Psoas muscle (tissue), 8 donors: ENCODE measurements around the gene ZFYVE19. TPM values are rescaled to one million over a fixed set of nuclear protein-coding genes. Genes with fewer than 3 reads are reported as not detected.

ENCODE experiments used
- ATAC-seq, 4 donors: fragments of 200-7000 bp; cut with Tn5 transposase; one replicate each; pipeline ENCODE4 v1.9.1; 2020; ENCODE audit warnings: moderate library complexity in 3 of 4, mild to moderate bottlenecking in 2 of 4
- DNase-seq, 2 donors: peaks; one replicate each; pipeline ENCODE4 v3.0.0-alpha.2; 2020
- H3K27ac ChIP-seq: fragments of 200-600 bp; one replicate; pipeline ENCODE4 v1.8.0; 2022
- H3K27me3 ChIP-seq, 3 donors: fragments of 200-600 bp in 1 of 3; one replicate each; pipeline versions ENCODE4 v1.6.1 to v1.8.0; 2013 to 2022; ENCODE audit warnings: low read length in 2 of 3, mild to moderate bottlenecking in 2 of 3, moderate library complexity in 1 of 3; ENCODE audit not compliant: insufficient read depth in 3 of 3
- H3K36me3 ChIP-seq, 2 donors: fragments of 200-600 bp in 1 of 2; one replicate each; pipeline versions ENCODE4 v1.6.1 to v1.8.0; 2013 to 2022; ENCODE audit warnings: low read depth in 1 of 2, mild to moderate bottlenecking in 1 of 2, moderate library complexity in 1 of 2; ENCODE audit not compliant: insufficient read depth in 1 of 2
- H3K4me1 ChIP-seq: fragments of 200-600 bp; one replicate; pipeline ENCODE4 v1.8.0; 2022
- H3K4me3 ChIP-seq: fragments of 200-600 bp; one replicate; pipeline ENCODE4 v1.8.0; 2022; ENCODE audit warnings: mild to moderate bottlenecking
- H3K9me3 ChIP-seq: fragments of 200-600 bp; one replicate; pipeline ENCODE4 v1.8.0; 2022
- WGBS, 3 donors: extraction: QIAGEN DNeasy Blood & Tissue Kit; methylation state at CpG; one replicate each; pipeline versions ENCODE4 v1.1.6 to v1.1.7; 2013; 5-methylcytosine and 5-hydroxymethylcytosine counted together
- intact Hi-C, 2 donors: fragments of 100-400 bp; cut with DNase I; formaldehyde crosslinking; loops; one replicate each; pipeline versions ENCODE4 v1.11.0 to v1.14.2; 2022
- polyA plus RNA-seq, 3 donors: library from polyadenylated mRNA; stranded (reverse); fragments of 200-250 nt; gene quantifications; one replicate each; pipeline ENCODE4 v1.2.3, GENCODE V29; 2013
- total RNA-seq, 4 donors: library from RNA; stranded (reverse); fragmentation: NEBNext Ultra II Directional in 2 of 4; extraction: Animal tissue kit (Norgen Biotek cat#: 25700) in 2 of 4; gene quantifications; one replicate each; pipeline versions ENCODE4 v1.2.1 to v1.2.4, GENCODE V29; 2021 to 2023
- TF ChIP-seq, protein P1 (sequence below): fragments of 200-600 bp; IDR thresholded peaks from one replicate; pipeline ENCODE4 v1.8.0; 2022; ENCODE audit warnings: antibody characterized with exemption
- donor health status: healthy with polysubstance abuse.
- donor health status: DM: no; HTN: no; CAD: no; lungs with moderate emphysema.
- donor health status: Bipolar disorder and iron deficiency.
- donor health status: healthy.
- donor health status: DM: yes; HTN: yes; CAD: no.
- donor health status: DM: no; HTN: no; CAD: no.
- donor health status: DM: no; HTN: no; CAD: no.
- donor health status: DM: yes; HTN: yes; CAD: no.

Gene ZFYVE19
- total and polyA plus RNA-seq, 7 donors: 9.1 to 31.5 (median 12.4) TPM

DNA sequence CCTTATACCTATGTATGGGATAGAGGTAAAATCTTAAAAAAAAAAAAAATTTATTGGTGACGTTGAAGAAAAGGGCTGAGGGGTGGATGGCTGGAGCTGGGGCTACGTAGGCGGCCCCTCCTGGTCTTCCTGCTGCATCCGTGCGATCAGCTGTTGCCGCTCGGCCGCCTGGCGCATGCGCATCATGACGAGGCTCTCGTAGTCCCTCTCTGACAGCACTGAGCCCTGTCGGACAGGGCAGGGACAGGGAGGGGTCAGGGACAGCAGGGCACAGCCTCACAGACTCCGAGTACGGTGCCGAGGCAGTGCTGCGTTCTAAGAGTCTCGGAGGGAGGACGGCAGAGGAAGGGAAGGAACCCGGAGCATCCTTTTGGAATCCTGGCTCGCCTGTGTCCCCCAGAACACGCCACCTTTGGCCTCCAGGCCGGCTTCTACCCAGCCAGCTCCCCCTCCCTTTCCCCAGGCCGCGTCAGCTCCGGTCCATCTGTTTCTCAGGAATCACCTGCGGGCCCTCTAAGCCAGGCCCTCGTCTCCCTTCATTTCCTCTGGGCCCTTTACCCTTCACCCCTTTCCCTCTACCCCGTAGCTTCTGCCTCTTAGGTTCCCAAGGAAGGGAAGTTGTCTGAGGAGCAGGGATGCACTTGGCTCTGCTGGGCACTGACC, 38.9 kb upstream of the ZFYVE19 start:
- no peaks in the 10 kb centered on the region for H3K9me3 ChIP-seq
- H3K27me3 ChIP-seq: no peaks in the 10 kb centered on the region
- 83 to 90% (median 88%) methylated on average over 26 to 29 of the region's 29 CpGs for WGBS, 3 donors
- H3K4me1 ChIP-seq: peaks cover 16% of the 10 kb centered on the region
- no peak overlapping the region for H3K27ac ChIP-seq
- intact Hi-C loops: no loop called here
- DNase-seq (no peak), ATAC-seq (no peak)
- peaks cover 0 to 38% of the 10 kb centered on the region in 2 donors for H3K36me3 ChIP-seq
- H3K4me3 ChIP-seq: no peak overlapping the region
- TF ChIP-seq, protein P1, sequence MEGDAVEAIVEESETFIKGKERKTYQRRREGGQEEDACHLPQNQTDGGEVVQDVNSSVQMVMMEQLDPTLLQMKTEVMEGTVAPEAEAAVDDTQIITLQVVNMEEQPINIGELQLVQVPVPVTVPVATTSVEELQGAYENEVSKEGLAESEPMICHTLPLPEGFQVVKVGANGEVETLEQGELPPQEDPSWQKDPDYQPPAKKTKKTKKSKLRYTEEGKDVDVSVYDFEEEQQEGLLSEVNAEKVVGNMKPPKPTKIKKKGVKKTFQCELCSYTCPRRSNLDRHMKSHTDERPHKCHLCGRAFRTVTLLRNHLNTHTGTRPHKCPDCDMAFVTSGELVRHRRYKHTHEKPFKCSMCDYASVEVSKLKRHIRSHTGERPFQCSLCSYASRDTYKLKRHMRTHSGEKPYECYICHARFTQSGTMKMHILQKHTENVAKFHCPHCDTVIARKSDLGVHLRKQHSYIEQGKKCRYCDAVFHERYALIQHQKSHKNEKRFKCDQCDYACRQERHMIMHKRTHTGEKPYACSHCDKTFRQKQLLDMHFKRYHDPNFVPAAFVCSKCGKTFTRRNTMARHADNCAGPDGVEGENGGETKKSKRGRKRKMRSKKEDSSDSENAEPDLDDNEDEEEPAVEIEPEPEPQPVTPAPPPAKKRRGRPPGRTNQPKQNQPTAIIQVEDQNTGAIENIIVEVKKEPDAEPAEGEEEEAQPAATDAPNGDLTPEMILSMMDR: no peak

DNA sequence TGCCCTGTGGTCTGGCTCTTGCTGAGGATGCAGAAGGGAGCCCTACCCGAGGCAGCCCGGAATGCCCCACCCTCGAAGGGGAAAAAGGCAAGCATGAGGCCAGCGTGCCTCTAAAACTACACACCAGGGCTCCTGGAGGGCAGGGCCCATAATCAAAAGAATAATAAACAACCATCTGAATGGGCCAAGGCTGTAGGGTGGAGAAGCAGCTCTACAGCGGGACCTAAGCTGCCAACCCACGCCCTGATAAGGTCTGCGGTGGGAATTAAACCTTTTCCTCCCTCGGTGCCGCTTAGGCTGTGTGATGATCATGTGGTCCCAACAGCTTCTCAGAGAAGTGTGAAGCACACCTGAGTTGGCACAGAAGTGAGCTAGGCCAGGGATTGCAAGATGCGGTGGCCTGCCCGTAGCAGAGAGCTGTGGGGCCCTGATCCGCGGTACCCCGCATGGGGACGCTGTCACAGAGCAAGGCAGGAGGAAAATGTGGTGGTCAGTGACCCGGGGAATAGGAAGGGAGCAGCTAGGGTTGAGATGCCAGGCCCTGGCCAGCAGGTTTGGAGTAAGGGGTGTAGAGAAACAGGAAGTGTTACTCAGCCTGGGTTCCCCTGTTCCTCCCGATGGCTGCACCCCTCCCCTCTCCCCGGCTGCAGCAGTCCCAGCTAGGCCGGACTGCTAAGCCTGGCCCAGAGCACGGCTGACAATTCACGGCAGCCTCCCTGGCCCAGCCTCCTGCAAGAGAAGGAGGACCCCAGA, 38.2 kb upstream of the ZFYVE19 start:
- H3K36me3 ChIP-seq: peaks cover 2 to 46% of the 10 kb centered on the region in 2 donors

DNA sequence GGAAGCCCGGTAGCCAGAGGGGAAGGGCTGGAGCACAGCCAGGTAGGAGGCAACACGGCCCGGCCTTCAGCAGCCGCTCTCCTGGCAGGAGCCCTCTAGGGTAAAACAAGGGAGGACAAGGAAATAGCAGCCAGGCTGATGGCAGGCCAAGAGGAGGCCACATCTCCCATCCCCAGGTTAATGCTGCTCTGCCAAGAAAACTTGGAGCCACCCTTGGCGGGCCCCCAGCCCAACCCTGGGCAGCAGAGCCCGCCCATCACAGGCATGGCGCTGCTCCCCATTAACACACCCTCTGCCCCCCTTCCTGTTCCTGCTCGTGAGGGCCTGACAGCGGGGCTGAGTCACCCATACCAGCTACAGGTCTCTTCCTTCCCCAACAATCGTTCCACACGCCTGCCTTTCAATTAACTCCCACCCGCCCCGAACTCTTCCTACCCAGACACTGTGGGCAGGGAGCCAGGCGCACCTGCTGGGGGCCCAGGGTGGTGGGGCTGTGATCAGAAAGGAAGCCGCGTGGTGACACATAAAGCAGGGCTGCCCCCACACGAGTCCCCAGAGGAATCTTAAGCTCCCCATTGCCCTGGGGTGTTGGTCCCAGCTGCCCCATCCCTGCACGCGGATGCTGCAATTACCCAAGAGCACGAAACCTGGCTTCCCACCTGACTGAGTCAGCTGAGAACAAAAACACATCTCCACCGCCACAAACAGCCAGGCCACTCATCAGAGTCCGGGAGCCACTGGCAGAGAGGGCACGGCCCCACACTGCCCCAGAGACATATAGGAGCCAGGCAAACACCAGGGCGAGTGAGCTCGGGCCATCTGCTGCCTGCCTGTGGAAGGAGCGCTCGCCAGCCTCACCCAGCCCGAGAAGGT, 37.4 kb upstream of the ZFYVE19 start, which contains the start of gene C15orf62:
Gene C15orf62 (plus strand): TSS at position 707 of the 873 bp plus-strand sequence. CDS start 516 bp downstream, outside the sequence.
- no peak for ATAC-seq
- intact Hi-C loops: no loop called here
- WGBS, 3 donors: 69 to 75% (median 73%) methylated on average over 25 to 28 of the region's 28 CpGs
- no peak within 1 kb of the TSS for H3K4me3 ChIP-seq
- DNase-seq: peak in 1 of 2 donors; percentile 43
- H3K27me3 ChIP-seq: no peaks in the 10 kb centered on the region
- TF ChIP-seq, protein P1: no peak
- no peaks in the 10 kb centered on the region for H3K9me3 ChIP-seq
- H3K27ac ChIP-seq: peak within 1 kb of the TSS; percentile 36
- peaks cover 4 to 54% of the 10 kb centered on the region in 2 donors for H3K36me3 ChIP-seq
- H3K4me1 ChIP-seq: peaks cover 6% of the 10 kb centered on the region

More for the DNA sequence above, 38.2 kb upstream of the ZFYVE19 start:
- Histone ChIP-seq H3K27me3 (no peaks in the 10 kb centered on the region), H3K9me3 (no peaks in the 10 kb centered on the region), H3K27ac (peak overlapping the region; percentile 36), H3K4me3 (no peak overlapping the region), H3K4me1 (peaks cover 13% of the 10 kb centered on the region)
- TF ChIP-seq, protein P1: no peak
- WGBS, 3 donors: 75 to 86% (median 82%) methylated on average over 19 to 21 of the region's 21 CpGs
- no peak for ATAC-seq
- intact Hi-C loops: no loop called here
- no peak for DNase-seq

DNA sequence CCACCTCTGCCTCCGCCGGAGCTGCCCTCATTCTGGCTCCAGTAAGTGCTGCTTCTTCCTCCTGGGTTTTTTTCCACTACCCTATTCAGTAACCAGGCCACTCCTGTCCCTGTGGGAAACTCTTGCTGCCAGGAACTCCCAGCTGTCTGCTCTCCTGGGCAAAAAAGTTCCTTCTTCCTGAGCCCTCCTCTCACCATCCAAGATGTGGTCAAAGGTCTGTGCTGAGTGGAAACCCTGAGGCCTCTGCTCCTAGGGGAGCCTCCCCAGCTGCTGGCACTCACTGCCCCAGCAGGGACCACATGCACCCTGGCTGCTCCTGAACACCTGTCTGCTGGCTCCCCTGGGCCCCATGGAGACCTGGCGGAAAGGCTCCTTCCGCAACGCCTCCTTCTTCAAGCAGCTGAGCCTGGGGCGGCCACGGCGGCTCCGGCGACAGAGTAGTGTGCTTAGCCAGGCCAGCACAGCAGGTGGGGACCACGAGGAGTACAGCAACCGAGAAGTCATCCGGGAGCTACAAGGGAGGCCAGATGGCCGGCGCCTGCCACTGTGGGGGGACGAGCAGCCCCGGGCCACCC, 36.7 kb upstream of the ZFYVE19 start:
- Histone ChIP-seq H3K36me3 (peaks cover 7 to 61% of the 10 kb centered on the region in 2 donors), H3K27me3 (no peaks in the 10 kb centered on the region), H3K27ac (no peak overlapping the region), H3K4me3 (no peak overlapping the region), H3K9me3 (no peaks in the 10 kb centered on the region), H3K4me1 (no peaks in the 10 kb centered on the region)
- DNase-seq (no peak), ATAC-seq (no peak)
- TF ChIP-seq, protein P1: no peak
- intact Hi-C loops: no loop called here
- WGBS, 3 donors: 61 to 77% (median 68%) methylated on average over 17 of the region's 17 CpGs
